ENCODE data around the gene PLS1. TPM values are rescaled to one million over a fixed set of nuclear protein-coding genes. Genes with fewer than 3 reads are reported as not detected.
A peak's percentile ranks its signal among the peaks of the same experiment; 100 is the strongest.

PLS1 gene
- total RNA-seq, 1 experiment from 2014 or later, result 6.4 TPM

GRCh38 chr3:142651711-142652110 lies 55.5 kb downstream of the PLS1 start:
- POLR2A ChIA-PET (ENCODE audit: low non-redundant PET), result interaction anchor here (0.7 kb wide), 1 partner anchor 23 kb away, joined by 3 read pairs; no protein-coding TSS in a partner anchor
- no peak overlapping the region for H3K4me3 ChIP-seq (ENCODE audit: low read depth, low read length, poor library complexity, severe bottlenecking)
- CTCF ChIA-PET, result no interaction called here
- H3K4me1 ChIP-seq (ENCODE audit: insufficient read depth, low read length, poor library complexity, severe bottlenecking), result no peaks in the 10 kb centered on the region
- no TSS peak for BruUV-seq (replicated peaks)
- H3K9me3 ChIP-seq (ENCODE audit: low read depth, low read length, poor library complexity, severe bottlenecking), result no peaks in the 10 kb centered on the region
- H3K27ac ChIP-seq (ENCODE audit: low read depth, low read length, poor library complexity, severe bottlenecking), result no peak overlapping the region
- intact Hi-C loops (cut with micrococcal nuclease; ENCODE audit: unreplicated experiment), result no loop called here
- H3K36me3 ChIP-seq (ENCODE audit: insufficient read depth, low read length, poor library complexity, severe bottlenecking), result no peaks in the 10 kb centered on the region
- no peaks in the 10 kb centered on the region for H3K27me3 ChIP-seq (replicated peaks; ENCODE audit: insufficient read depth, low read depth, low read length, poor library complexity)
- TF ChIP-seq EZH2 (IDR thresholded peaks at IDR 0.05; ENCODE audit: borderline replicate concordance, low read depth, low read length, poor library complexity, severe bottlenecking), result no peak
- no peak for TF ChIP-seq CTCF (conservative IDR thresholded peaks at IDR 0.05; ENCODE audit: low read depth, low read length)
- peak; percentile 17 for DNase-seq (ENCODE audit: low spot score)

GRCh38 chr3:142652826-142653292 lies 56.7 kb downstream of the PLS1 start:
- no peaks in the 10 kb centered on the region for H3K4me1 ChIP-seq (ENCODE audit: insufficient read depth, low read length, poor library complexity, severe bottlenecking)
- H3K4me3 ChIP-seq (ENCODE audit: low read depth, low read length, poor library complexity, severe bottlenecking), result no peak overlapping the region
- H3K27me3 ChIP-seq (replicated peaks; ENCODE audit: insufficient read depth, low read depth, low read length, poor library complexity), result no peaks in the 10 kb centered on the region
- no peaks in the 10 kb centered on the region for H3K36me3 ChIP-seq (ENCODE audit: insufficient read depth, low read length, poor library complexity, severe bottlenecking)
- DNase-seq (ENCODE audit: low spot score), result no peak
- no peak for TF ChIP-seq CTCF (conservative IDR thresholded peaks at IDR 0.05; ENCODE audit: low read depth, low read length)
- no peak for TF ChIP-seq EZH2 (IDR thresholded peaks at IDR 0.05; ENCODE audit: borderline replicate concordance, low read depth, low read length, poor library complexity, severe bottlenecking)
- ChIA-PET CTCF (no interaction called here), POLR2A (ENCODE audit: low non-redundant PET) (no interaction called here)
- H3K9me3 ChIP-seq (ENCODE audit: low read depth, low read length, poor library complexity, severe bottlenecking), result no peaks in the 10 kb centered on the region
- no peak overlapping the region for H3K27ac ChIP-seq (ENCODE audit: low read depth, low read length, poor library complexity, severe bottlenecking)
- BruUV-seq (replicated peaks), result no TSS peak
- intact Hi-C loops (cut with micrococcal nuclease; ENCODE audit: unreplicated experiment), result no loop called here

GRCh38 chr3:142656575-142656974 lies 60.4 kb downstream of the PLS1 start:
- Histone ChIP-seq H3K4me3 (ENCODE audit: low read depth, low read length, poor library complexity, severe bottlenecking) (no peak overlapping the region), H3K27me3 (replicated peaks; ENCODE audit: insufficient read depth, low read depth, low read length, poor library complexity) (no peaks in the 10 kb centered on the region), H3K4me1 (ENCODE audit: insufficient read depth, low read length, poor library complexity, severe bottlenecking) (no peaks in the 10 kb centered on the region), H3K27ac (ENCODE audit: low read depth, low read length, poor library complexity, severe bottlenecking) (no peak overlapping the region), H3K36me3 (ENCODE audit: insufficient read depth, low read length, poor library complexity, severe bottlenecking) (no peaks in the 10 kb centered on the region), H3K9me3 (ENCODE audit: low read depth, low read length, poor library complexity, severe bottlenecking) (no peaks in the 10 kb centered on the region)
- ChIA-PET POLR2A (ENCODE audit: low non-redundant PET) (no interaction called here), CTCF (no interaction called here)
- TF ChIP-seq EZH2 (IDR thresholded peaks at IDR 0.05; ENCODE audit: borderline replicate concordance, low read depth, low read length, poor library complexity, severe bottlenecking) (no peak), CTCF (conservative IDR thresholded peaks at IDR 0.05; ENCODE audit: low read depth, low read length) (no peak)
- intact Hi-C loops (cut with micrococcal nuclease; ENCODE audit: unreplicated experiment), result no loop called here
- BruUV-seq (replicated peaks), result no TSS peak
- no peak for DNase-seq (ENCODE audit: low spot score)

Data from A673 (cell line).